Thoracic aorta (tissue), 2 donors: ENCODE data around the gene SLC12A4. TPM values are rescaled to one million over a fixed set of nuclear protein-coding genes. Genes with fewer than 3 reads are reported as not detected.

ENCODE experiments used
- ATAC-seq: fragments of 150-250 bp; one replicate; pipeline ENCODE4 v1.8.0; 2017; ENCODE audit warnings: low read depth; ENCODE audit not compliant: insufficient number of reproducible peaks, low FRiP score
- DNase-seq: peaks from one replicate; pipeline ENCODE4 v3.0.0-alpha.2; 2020; ENCODE audit warnings: low spot score
- H3K27ac ChIP-seq, 2 donors: fragments of 200-600 bp; sonication (generic); 1 replicate in 1 of 2; 2 replicates in 1 of 2; pipeline ENCODE4 v1.5.1; 2016; ENCODE audit warnings: mild to moderate bottlenecking in 2 of 2, moderate library complexity in 2 of 2
- H3K27me3 ChIP-seq: fragments of 200-600 bp; sonication (generic); replicated peaks from 2 replicates; pipeline ENCODE4 v1.6.0; 2016; ENCODE audit warnings: mild to moderate bottlenecking; ENCODE audit not compliant: insufficient read depth
- H3K36me3 ChIP-seq: fragments of 200-600 bp; sonication (generic); one replicate; pipeline ENCODE4 v1.5.1; 2016
- H3K4me1 ChIP-seq, 2 donors: fragments of 200-600 bp; sonication (generic); 1 replicate in 1 of 2; 2 replicates in 1 of 2; pipeline versions ENCODE4 v1.5.1 to v1.6.0; 2016; ENCODE audit warnings: low read depth in 2 of 2, mild to moderate bottlenecking in 1 of 2; ENCODE audit not compliant: control insufficient read depth in 1 of 2
- H3K4me3 ChIP-seq: fragments of 200-600 bp; sonication (generic); 2 replicates; pipeline ENCODE4 v1.5.1; 2016; ENCODE audit warnings: mild to moderate bottlenecking
- H3K9me3 ChIP-seq: fragments of 200-600 bp; sonication (generic); 2 replicates; pipeline ENCODE4 v1.5.1; 2016
- total RNA-seq, 2 donors: library from RNA; depleted of rRNA; stranded (reverse); fragments of >200 nt; gene quantifications; one replicate each; pipeline versions ENCODE4 v1.1.0 to v1.2.3, GENCODE V29; 2016
- TF ChIP-seq, protein P1 (sequence below): fragments of 200-600 bp; sonication (generic); IDR thresholded peaks from one replicate; pipeline ENCODE4 v1.5.1; 2019; ENCODE audit warnings: antibody characterized with exemption

SLC12A4 gene
- total RNA-seq, 2 donors from 2014 or later: 163 to 168 TPM

DNA sequence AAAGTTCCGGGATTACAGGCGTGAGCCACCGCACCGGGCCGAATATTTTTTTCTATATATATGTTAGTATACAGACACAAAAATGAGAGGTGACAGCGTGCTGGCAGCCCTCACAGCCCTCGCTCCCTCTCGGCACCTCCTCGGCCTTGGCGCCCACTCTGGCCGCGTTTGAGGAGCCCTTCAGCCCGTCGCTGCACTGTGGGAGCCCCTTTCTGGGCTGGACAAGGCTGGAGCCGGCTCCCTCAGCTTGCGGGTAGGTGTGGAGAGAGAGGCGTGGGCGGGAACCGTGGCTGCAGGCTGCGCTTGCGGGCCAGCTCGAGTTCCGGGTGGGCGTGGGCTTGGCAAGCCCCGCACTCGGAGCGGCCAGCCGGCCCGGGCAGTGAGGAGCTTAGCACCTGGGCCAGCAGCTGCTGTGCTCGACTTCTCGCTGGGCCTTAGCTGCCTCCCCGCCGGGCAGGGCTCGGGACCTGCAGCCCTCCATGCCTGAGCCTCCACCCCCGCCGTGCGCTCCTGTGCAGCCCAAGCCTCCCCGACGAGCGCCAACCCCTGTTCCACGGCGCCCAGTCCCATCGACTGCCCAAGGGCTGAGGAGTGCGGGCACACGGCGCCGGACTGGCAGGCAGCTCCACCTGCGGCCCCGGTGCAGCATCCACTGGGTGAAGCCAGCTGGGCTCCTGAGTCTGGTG is 13.7 kb upstream of the SLC12A4 start:
- no peaks in the 10 kb centered on the region for H3K27me3 ChIP-seq
- ATAC-seq (no peak), DNase-seq (no peak)
- H3K36me3 ChIP-seq: no peaks in the 10 kb centered on the region
- H3K9me3 ChIP-seq: no peaks in the 10 kb centered on the region
- H3K27ac ChIP-seq: no peak overlapping the region
- TF ChIP-seq, protein P1, sequence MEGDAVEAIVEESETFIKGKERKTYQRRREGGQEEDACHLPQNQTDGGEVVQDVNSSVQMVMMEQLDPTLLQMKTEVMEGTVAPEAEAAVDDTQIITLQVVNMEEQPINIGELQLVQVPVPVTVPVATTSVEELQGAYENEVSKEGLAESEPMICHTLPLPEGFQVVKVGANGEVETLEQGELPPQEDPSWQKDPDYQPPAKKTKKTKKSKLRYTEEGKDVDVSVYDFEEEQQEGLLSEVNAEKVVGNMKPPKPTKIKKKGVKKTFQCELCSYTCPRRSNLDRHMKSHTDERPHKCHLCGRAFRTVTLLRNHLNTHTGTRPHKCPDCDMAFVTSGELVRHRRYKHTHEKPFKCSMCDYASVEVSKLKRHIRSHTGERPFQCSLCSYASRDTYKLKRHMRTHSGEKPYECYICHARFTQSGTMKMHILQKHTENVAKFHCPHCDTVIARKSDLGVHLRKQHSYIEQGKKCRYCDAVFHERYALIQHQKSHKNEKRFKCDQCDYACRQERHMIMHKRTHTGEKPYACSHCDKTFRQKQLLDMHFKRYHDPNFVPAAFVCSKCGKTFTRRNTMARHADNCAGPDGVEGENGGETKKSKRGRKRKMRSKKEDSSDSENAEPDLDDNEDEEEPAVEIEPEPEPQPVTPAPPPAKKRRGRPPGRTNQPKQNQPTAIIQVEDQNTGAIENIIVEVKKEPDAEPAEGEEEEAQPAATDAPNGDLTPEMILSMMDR: no peak
- no peaks in the 10 kb centered on the region for H3K4me1 ChIP-seq
- no peak overlapping the region for H3K4me3 ChIP-seq

DNA sequence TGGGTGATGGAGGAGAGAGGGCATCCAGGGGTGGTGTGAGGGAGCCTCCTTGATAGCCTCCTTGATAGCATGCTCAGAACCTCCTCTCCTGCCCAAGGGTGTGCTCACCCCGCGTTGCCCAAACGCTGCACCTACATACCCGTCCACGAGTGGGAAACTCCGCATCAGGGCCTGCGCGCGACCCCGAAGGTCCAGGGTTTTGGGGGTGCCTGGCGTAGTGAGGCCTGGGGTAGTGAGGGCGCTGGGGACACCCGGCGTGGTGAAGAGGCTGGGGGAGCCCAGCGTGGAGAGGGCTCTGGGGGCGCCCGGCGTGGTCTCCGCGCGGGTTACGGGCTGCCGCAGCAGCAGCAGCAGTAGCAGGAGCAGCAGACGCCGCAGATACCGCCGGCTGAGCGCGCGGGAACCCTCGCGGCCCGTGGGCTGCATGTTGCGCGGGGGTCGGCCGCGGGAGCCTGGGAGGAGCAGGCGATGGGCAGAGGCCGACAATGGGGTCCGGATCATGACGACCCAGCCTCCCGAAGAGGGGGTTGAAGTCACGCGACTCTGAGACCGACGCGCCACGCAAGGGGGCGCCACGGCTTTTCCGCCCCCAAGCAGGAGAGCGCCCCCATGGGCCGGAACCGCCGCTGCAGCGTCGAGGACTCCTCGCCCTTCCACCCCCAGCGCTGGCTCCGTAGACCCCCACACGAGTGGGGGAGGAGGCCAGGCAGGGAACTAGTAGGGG is 11.7 kb upstream of the SLC12A4 start, which contains the start of gene DPEP3:
TSS of gene DPEP3 (minus strand) at position 545 of the 724 bp plus-strand sequence. CDS start at position 426, 119 bp downstream.
- Histone ChIP-seq H3K9me3 (no peaks in the 10 kb centered on the region), H3K27ac (no peak within 1 kb of the TSS), H3K36me3 (no peaks in the 10 kb centered on the region), H3K4me1 (no peaks in the 10 kb centered on the region), H3K4me3 (no peak within 1 kb of the TSS), H3K27me3 (no peaks in the 10 kb centered on the region)
- ATAC-seq: no peak
- DNase-seq: no peak
- TF ChIP-seq, protein P1: no peak

DNA sequence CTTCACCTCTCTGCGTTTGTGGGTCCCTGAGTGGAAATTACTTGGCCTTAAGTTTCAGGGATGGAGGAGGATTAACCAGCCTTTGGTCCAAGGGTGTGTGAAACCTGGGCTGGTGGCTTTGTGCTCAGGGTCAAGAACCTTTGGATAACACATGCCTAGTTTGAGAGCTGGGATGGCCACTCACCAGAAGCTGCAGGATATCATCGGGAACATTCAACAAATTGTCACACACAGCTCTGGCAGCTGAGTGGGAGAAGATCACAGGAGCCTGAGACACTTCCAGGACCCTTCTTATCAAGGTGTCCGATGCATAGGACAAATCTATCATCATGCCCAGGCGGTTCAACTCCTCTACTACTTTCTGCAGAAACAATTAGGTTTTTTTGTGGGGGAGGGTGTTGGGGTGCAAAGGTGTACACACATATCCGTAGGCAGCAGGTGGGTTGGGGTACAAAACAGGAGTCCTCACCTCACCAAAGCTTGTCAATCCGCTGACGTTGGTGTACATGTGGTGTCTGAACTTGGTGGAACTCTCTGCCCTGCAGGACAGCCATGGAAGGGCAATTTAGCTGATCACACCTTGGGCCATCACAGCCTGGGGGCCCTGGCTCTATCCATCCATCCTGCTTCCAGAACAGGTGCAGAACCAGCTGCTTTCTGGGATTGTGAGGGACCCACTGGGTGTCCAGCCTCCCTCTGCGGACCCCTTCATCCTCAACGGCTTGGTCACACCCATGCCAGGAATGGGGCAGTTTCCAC is 9.2 kb upstream of the SLC12A4 start:
- no peaks in the 10 kb centered on the region for H3K36me3 ChIP-seq
- no peak overlapping the region for H3K27ac ChIP-seq
- ATAC-seq (no peak), DNase-seq (no peak)
- H3K4me1 ChIP-seq: no peaks in the 10 kb centered on the region
- no peaks in the 10 kb centered on the region for H3K27me3 ChIP-seq
- no peak overlapping the region for H3K4me3 ChIP-seq
- TF ChIP-seq, protein P1: no peak
- no peaks in the 10 kb centered on the region for H3K9me3 ChIP-seq

DNA sequence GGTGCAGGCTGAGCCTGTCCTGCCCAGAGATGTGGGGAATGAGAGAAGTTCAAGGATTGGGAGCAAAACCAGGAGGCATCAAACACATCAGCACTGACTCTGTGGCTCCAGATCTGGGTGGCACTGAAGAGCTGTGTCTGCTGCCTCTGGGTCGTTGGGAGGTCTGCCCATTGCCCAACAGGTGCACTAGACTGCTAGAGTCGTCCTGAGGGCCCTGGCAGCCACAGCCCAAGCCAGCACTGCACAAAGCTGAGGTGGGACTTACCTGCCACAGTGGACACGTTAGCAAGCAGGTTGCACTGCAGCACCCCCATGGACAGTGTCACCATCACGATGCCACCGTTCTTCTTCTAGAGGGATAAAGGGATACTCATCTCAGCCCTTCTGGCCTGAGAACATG is 8.6 kb upstream of the SLC12A4 start:
- H3K4me3 ChIP-seq: no peak overlapping the region
- H3K36me3 ChIP-seq: no peaks in the 10 kb centered on the region
- no peaks in the 10 kb centered on the region for H3K4me1 ChIP-seq
- no peaks in the 10 kb centered on the region for H3K27me3 ChIP-seq
- H3K9me3 ChIP-seq: no peaks in the 10 kb centered on the region
- no peak overlapping the region for H3K27ac ChIP-seq
- no peak for ATAC-seq
- TF ChIP-seq, protein P1: no peak
- DNase-seq: no peak

DNA sequence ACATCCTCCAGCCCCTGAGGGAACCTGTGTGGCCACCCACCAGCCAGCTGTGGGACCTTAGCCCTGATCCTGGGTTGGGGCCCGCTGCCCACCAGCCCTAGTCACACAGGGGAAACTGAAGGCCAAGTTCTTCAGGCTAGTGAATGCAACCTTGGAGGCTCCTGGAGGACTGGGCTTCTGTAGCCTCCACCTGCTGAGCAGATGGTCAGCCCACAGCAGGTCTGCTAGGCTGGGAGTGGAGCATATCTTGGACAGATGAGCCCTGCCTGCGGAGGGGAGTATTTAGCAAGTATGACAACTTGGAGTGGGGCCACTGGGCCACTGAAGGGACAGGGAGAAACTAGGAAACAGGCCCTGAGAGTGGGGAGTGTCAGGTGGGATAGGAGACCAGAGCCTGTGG is 7.8 kb upstream of the SLC12A4 start:
- no peaks in the 10 kb centered on the region for H3K9me3 ChIP-seq
- no peaks in the 10 kb centered on the region for H3K27me3 ChIP-seq
- no peak overlapping the region for H3K4me3 ChIP-seq
- H3K27ac ChIP-seq: no peak overlapping the region
- H3K36me3 ChIP-seq: no peaks in the 10 kb centered on the region
- DNase-seq (no peak), ATAC-seq (no peak)
- TF ChIP-seq, protein P1: no peak
- H3K4me1 ChIP-seq: no peaks in the 10 kb centered on the region
